Measurements from ENCODE around the gene GALNTL6. TPM values are rescaled to one million over a fixed set of nuclear protein-coding genes. Genes with fewer than 3 reads are reported as not detected.

The GALNTL6 gene
- total RNA-seq, 1 donor from 2014 or later: not detected

DNA sequence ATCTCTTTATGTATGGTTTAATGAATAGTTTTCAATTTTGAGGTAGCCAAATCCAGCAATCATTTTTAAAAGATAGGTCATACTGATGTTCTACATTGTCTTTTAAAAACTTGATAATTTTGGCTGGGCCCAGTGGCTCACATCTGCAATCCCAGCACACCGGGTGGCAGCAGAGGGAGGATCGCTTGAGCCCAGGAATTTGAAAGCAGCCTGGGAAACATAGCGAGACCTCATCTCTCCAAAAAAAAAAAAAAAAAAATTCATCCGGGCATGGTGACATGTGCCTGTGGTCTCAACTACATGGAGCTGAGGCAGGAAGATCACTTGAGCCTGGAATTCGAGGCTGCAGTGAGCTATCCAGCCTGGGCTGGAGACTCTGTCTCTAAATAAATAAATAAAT, 419.8 kb downstream of the GALNTL6 start:
- no peak for DNase-seq

DNA sequence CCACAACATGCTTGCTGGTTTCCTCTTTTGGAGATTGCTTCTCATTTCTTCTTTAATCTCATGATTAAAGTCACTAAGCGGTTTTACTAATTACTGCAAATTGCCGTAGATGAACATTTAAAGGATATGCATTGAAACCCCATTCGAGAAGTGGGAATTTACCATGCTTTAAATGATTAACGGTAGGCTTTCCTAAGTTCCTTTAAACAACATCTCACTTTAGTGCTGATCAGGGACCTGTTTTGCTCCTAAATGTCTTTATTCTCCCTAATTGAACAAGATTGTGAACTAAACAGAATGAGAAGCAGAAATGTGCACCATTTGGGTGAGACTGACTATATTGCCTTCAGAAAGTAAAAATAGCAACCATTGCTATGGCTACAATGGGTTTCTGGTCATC, 430.3 kb downstream of the GALNTL6 start:
- DNase-seq: no peak

GRCh38 chr4:172245516-172245915, 432.3 kb downstream of the GALNTL6 start:
- DNase-seq: no peak

GRCh38 chr4:172253409-172253808, 440.2 kb downstream of the GALNTL6 start:
- no peak for DNase-seq

GRCh38 chr4:172256820-172257219, 443.6 kb downstream of the GALNTL6 start:
- DNase-seq: no peak

GRCh38 chr4:172270397-172270796, 457.2 kb downstream of the GALNTL6 start:
- DNase-seq: no peak

DNA sequence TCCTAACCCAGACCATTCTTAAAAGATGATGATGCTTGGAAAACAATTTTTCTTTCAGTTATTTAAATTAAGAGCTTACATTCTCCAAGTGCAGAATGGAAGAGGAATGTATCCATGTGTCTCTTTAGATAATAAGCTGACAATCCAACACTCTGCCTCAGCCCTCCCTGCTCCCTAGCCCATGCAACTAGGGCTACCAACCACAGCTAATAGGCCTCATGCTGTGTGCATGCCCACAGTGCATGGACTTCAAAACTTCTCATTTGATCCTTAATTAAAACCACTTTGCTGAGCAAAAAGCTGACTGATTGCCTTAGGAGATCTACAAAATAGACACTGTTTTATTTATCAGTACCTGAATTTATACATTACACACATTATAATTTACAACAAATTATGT, 473.9 kb downstream of the GALNTL6 start:
- DNase-seq: no peak

GRCh38 chr4:172305698-172306097, 492.5 kb downstream of the GALNTL6 start:
- no peak for DNase-seq

DNA sequence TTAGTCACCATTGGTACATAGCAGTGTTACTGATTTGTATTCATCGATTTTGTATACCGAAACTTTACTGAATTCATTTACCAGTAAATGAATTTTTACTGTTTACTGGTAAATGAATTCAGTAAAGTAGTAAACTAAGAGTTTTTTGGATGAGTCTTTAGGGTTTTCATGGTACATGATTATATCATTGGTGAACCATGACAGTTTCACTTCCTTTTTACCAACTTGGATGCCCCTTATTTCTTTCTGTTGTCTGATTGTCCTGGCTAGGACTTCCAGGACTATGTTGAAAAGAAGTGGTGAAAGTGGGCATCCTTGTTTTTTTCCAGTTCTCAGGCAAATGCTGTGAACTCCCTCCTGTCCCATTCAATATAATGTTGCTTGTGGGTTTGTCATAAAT, 494.9 kb downstream of the GALNTL6 start:
- no peak for DNase-seq

DNA sequence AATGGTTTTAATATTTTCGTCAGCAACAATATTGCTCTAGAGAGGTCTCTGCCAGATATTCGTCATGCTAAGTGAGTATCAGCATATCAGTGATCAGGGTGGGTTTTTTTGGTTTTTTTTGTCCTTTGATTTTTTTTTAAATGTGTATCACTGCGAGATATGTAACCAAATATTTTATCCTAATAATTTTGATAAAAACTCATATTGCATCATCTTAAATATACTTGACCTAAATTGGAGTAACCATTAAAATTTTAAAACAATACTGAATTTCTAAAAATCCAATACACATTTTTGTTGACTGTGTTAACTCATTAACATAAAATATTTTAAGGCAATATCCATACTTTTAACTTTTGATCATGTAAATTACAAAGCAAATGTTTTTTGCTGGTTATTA, 498.5 kb downstream of the GALNTL6 start:
- no peak for DNase-seq

DNA sequence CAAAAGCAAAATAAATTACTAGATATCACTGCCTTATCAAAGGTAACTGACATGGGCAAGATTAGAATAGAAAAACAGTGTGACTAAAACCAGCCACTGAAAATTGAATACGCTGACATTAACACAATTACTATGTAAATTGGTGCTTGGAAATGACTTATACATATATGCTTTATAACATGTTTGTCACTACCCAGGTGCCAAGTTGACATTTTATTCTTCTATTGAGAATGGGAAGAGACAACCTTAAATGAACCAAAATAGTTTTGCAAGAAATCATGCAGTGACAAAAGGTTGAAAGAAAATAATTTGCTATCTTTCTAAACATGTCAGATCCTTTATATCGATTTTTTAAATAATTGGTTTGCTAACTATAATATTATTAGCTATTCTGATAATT, 510.1 kb downstream of the GALNTL6 start:
- no peak for DNase-seq

GRCh38 chr4:172344308-172344938, 531.2 kb downstream of the GALNTL6 start:
- DNase-seq: no peak

- no peak for DNase-seq
These were observed 535.2 kb downstream of the GALNTL6 start for GRCh38 chr4:172348426-172348825.

DNA sequence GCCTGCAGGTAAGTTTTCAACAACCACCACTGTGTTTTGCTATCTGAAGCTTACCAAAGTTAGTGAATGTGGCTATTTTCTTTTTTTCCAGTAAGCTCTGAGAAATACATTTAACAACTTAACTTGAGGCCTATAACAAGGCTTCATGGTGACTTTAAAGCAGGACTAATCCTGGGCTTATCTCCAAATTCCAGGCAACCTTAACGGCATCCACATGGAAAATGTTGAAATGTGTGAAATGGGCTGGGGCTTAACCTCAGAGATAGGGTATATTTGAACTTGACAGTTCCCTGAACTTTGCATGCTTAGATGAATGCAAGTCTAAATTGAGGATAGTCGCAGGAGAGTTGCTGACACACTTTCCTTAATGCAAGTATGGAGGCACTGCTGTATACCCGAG, 539.2 kb downstream of the GALNTL6 start:
- no peak for DNase-seq

GRCh38 chr4:172356016-172356415, 542.8 kb downstream of the GALNTL6 start:
- DNase-seq: no peak

- DNase-seq: no peak
These were observed 543.9 kb downstream of the GALNTL6 start for GRCh38 chr4:172357006-172357540.

- no peak for DNase-seq
These were observed 549.4 kb downstream of the GALNTL6 start for GRCh38 chr4:172362569-172362968.

DNA sequence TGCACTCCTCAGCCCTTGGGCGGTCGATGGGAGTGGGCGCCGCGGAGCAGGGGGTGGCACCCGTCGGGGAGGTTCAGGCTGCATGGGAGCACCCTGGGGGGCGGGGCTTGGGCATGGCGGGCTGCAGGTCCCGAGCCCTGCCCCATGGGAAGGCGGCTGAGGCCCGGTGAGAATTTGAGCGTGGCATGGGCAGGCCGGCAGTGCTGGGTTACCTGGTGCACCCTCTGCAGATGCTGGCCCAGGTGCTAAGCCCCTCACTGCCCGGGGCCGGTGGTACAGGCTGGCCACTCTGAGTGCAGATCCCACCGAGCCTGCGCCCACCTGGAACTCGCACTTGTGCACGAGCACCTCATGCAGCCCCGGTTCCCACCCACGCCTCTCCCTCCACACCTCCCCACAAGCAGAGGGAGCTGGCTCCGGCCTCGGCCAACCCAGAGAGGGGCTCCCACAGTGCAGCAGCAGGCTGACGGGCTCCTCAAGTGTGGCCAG, 556.3 kb downstream of the GALNTL6 start:
- no peak for DNase-seq

DNA sequence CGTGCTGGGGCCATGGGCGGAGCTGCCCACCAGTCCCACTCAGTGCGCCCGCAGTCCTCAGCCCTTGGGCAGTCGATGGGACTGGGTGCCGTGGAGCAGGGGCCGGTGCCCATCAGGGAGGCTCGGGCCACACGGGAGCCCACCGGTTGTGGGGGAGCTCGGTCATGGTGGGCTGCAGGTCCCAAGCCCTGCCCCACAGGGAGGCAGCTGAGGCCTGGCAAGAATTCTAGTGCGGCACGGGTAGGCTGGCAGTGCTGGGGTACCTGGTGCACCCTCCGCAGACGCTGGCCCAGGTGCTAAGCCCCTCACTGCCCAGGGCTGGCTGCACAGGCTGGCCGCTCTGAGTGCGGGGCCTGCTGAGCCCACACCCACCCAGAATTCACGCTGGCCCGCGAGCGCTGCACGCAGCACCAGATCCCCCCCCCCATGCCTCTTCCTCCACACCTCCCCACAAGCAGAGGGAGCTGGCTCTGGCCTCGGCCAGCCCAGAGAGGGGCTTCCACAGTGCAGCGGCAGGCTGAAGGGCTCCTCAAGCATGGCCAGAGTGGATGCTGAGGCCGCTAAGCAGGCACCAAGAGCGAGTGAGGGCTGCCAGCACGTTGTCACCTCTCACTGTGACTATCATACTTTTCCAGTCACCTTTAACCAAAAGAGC, 564.4 kb downstream of the GALNTL6 start:
- DNase-seq: no peak

DNA sequence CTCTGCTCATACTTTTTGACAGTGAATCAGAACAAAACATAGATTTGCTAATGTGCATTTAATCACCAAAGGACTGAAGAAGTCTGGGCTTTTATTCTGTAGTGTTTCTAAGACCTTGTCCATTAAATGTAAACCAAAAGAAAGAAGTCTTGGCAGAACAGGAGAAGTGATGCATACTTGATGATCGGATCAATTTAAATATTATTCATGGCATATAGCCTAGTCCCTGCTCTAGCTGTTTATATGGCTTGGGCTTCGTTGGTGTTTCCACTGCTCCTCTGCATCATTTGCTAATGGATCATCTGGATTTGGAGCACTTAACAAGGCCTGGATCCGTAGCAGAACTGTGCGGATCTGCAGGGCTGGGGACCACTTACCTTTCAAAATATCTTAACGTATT, 566.6 kb downstream of the GALNTL6 start:
- DNase-seq: no peak

DNA sequence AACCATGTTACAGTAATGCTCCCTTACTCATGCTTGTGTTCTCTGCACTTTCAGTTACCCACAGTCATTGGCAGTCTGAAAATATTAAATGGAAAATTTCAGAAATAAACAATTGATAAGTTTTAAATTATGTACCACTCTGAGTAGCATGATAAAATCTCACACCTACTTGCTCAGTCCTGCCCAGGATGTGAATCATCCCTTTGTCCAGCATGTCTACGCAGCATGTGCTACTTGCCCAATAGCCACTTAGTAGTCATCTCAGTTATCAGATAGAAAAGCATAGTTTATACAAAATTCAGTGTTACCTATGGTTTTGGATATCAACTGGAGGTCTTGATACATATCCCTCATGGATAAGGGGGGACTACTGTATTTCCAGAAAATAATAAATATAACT, 577.1 kb downstream of the GALNTL6 start:
- no peak for DNase-seq

DNA sequence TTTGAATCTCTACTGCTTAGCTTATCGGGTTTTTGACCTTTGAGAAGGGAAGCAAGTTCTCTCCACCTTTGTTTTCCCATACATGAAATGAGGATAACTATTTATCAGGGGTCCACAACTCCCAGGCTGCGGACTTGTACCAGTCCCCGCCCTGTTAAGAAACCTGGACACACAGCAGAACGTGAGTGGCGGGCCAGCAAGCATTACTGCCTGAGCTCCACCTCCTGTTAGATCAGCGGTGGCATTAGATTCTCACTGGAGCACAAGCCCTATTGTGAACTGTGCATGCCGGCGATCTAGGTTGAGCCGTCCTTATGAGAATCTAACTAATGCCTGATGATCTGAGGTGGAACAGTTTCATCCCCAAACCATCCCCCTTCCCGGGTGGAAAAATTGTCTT, 579.5 kb downstream of the GALNTL6 start:
- DNase-seq: no peak

DNA sequence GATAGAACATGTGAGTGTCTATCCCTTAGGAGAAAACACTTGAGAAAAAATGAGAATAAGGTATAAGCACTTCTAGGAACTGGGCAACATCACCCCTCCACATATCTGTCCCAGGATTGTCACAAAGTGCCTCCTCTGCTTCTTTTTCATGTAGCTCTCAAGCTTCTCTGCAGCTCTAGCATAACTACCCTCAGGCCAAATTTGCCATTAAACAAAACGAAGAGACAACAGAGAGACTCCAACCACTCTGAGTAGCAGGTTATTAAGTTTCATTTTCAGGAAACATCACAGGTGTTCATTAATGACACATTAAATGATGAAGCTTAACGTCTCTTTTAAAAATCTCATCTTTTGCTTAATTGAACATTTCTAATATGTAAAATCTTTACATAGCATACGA, 580.0 kb downstream of the GALNTL6 start:
- no peak for DNase-seq

GRCh38 chr4:172404676-172405075, 591.5 kb downstream of the GALNTL6 start:
- no peak for DNase-seq

All from dermis blood vessel endothelial cell (primary cell).